Activated B cell treated with CpG ODN at 0.5 μM for 24 hours (primary cell): ENCODE results near the gene ANXA2. TPM values are rescaled to one million over a fixed set of nuclear protein-coding genes. Genes with fewer than 3 reads are reported as not detected.
A peak's percentile ranks its signal among the peaks of the same experiment; 100 is the strongest.

Experiments
- ATAC-seq: fragments of 200-7000 bp; cut with Tn5 transposase; one replicate; pipeline ENCODE4 v1.10.0; 2021; ENCODE audit warnings: low read depth, mild to moderate bottlenecking, moderate library complexity
- CTCF ChIA-PET: fragments of 350-600 bp; sonication (Branson Sonifier 250); formaldehyde crosslinking; loops from one replicate; lab custom pipeline; 2021; ENCODE audit warnings: antibody characterized with exemption; lab: Charles Lee
- POLR2A ChIA-PET: fragments of 350-600 bp; sonication (Branson Sonifier 250); formaldehyde crosslinking; loops from one replicate; lab custom pipeline; 2021; ENCODE audit warnings: antibody characterized with exemption; lab: Charles Lee
- DNase-seq: peaks from one replicate; pipeline ENCODE4 v3.0.0; 2022
- H3K27ac Mint-ChIP-seq: one replicate; pipeline ENCODE4 v1.8.0; 2020; ENCODE audit warnings: mixed read lengths
- H3K27me3 Mint-ChIP-seq: one replicate; pipeline ENCODE4 v1.8.0; 2021; ENCODE audit warnings: mixed read lengths
- H3K36me3 Mint-ChIP-seq: one replicate; pipeline ENCODE4 v1.8.0; 2021; ENCODE audit warnings: low read depth, mixed read lengths
- H3K4me1 Mint-ChIP-seq: one replicate; pipeline ENCODE4 v1.8.0; 2021; ENCODE audit warnings: mixed read lengths
- H3K4me3 Mint-ChIP-seq: one replicate; pipeline ENCODE4 v1.8.0; 2020; ENCODE audit warnings: mild to moderate bottlenecking, mixed read lengths
- H3K9me3 Mint-ChIP-seq: one replicate; pipeline ENCODE4 v1.8.0; 2020; ENCODE audit warnings: mixed read lengths
- intact Hi-C: fragments of 100-400 bp; cut with micrococcal nuclease; formaldehyde crosslinking; loops from one replicate; pipeline ENCODE4 v1.15.1; 2024
- total RNA-seq: library from RNA; stranded (reverse); gene quantifications from 2 replicates; pipeline ENCODE4 v1.2.3, GENCODE V29; 2022
- TF ChIP-seq, protein P1 (sequence below): fragments of 200-600 bp; IDR thresholded peaks from one replicate; pipeline ENCODE4 v1.8.0; 2022; ENCODE audit warnings: antibody characterized with exemption, mild to moderate bottlenecking

The ANXA2 gene
- total RNA-seq, 1 donor from 2014 or later: 218 TPM

DNA sequence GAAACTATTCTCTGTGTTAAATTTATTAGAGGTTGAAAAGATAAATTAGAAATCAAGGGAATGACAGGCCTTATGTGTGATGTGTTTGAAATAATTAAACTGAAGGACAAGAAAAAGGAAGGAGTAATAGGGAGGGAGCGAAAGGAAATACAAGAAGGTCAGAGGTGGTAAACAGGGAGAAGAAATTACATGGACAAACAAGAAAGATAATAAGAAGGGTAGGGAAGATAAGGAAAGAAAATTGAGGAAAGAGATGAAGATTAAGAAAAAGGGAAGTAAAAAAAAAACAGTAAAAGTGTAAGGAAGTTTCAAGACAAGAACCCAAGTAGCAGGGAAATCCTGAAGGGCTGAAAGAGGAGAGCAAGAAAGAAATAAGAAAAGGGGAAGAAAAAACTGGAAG, 26.2 kb upstream of the ANXA2 start:
- no peak for ATAC-seq
- POLR2A ChIA-PET: no interaction called here
- Mint-ChIP-seq H3K9me3 (no peaks in the 10 kb centered on the region), H3K27me3 (no peaks in the 10 kb centered on the region), H3K4me1 (no peaks in the 10 kb centered on the region), H3K36me3 (peaks cover 53% of the 10 kb centered on the region), H3K27ac (peak overlapping the region; percentile 14), H3K4me3 (no peak overlapping the region)
- CTCF ChIA-PET: interaction anchor here (0.7 kb wide), 1 partner anchor 18 kb away, joined by 4 read pairs; no protein-coding TSS in a partner anchor
- intact Hi-C loops: no loop called here
- TF ChIP-seq, protein P1, sequence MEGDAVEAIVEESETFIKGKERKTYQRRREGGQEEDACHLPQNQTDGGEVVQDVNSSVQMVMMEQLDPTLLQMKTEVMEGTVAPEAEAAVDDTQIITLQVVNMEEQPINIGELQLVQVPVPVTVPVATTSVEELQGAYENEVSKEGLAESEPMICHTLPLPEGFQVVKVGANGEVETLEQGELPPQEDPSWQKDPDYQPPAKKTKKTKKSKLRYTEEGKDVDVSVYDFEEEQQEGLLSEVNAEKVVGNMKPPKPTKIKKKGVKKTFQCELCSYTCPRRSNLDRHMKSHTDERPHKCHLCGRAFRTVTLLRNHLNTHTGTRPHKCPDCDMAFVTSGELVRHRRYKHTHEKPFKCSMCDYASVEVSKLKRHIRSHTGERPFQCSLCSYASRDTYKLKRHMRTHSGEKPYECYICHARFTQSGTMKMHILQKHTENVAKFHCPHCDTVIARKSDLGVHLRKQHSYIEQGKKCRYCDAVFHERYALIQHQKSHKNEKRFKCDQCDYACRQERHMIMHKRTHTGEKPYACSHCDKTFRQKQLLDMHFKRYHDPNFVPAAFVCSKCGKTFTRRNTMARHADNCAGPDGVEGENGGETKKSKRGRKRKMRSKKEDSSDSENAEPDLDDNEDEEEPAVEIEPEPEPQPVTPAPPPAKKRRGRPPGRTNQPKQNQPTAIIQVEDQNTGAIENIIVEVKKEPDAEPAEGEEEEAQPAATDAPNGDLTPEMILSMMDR: no peak
- no peak for DNase-seq

- TF ChIP-seq, protein P1: no peak
- H3K27me3 Mint-ChIP-seq: no peaks in the 10 kb centered on the region
- intact Hi-C loops: no loop called here
- no peak overlapping the region for H3K4me3 Mint-ChIP-seq
- H3K27ac Mint-ChIP-seq: no peak overlapping the region
- H3K4me1 Mint-ChIP-seq: no peaks in the 10 kb centered on the region
- ChIA-PET POLR2A (no interaction called here), CTCF (interaction anchor here (0.7 kb wide), 1 partner anchor 18 kb away, joined by 4 read pairs; no protein-coding TSS in a partner anchor)
- peaks cover 50% of the 10 kb centered on the region for H3K36me3 Mint-ChIP-seq
- H3K9me3 Mint-ChIP-seq: no peaks in the 10 kb centered on the region
- DNase-seq (no peak), ATAC-seq (no peak)
Observed at GRCh38 chr15:60423537-60423936, 25.8 kb upstream of the ANXA2 start.

DNA sequence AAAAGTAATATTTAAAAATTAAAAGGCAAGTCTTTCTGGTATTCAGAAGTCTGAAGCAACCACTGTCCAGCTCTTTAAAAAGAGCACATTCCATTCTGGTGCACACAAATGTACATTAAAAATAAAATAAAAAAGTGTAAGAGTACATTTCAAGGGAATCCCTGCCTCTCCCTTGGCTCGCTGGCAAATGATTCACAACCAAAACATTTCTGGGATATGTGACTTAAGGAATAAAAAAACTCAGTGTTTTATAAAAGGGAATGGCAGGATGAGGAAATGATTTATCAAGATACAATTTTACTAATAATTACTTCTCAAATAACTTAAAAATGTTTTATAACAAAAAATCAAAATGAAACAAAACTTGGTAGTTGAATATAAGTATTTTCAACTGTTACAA, 23.8 kb upstream of the ANXA2 start:
- intact Hi-C loops: no loop called here
- Mint-ChIP-seq H3K36me3 (peaks cover 36% of the 10 kb centered on the region), H3K27ac (no peak overlapping the region), H3K27me3 (no peaks in the 10 kb centered on the region), H3K4me3 (no peak overlapping the region), H3K4me1 (no peaks in the 10 kb centered on the region), H3K9me3 (no peaks in the 10 kb centered on the region)
- no peak for ATAC-seq
- TF ChIP-seq, protein P1: no peak
- ChIA-PET POLR2A (no interaction called here), CTCF (interaction anchor here (0.7 kb wide), 2 partner anchors 93 to 995 kb away, joined by 3 to 4 read pairs; no protein-coding TSS in a partner anchor)
- no peak for DNase-seq

DNA sequence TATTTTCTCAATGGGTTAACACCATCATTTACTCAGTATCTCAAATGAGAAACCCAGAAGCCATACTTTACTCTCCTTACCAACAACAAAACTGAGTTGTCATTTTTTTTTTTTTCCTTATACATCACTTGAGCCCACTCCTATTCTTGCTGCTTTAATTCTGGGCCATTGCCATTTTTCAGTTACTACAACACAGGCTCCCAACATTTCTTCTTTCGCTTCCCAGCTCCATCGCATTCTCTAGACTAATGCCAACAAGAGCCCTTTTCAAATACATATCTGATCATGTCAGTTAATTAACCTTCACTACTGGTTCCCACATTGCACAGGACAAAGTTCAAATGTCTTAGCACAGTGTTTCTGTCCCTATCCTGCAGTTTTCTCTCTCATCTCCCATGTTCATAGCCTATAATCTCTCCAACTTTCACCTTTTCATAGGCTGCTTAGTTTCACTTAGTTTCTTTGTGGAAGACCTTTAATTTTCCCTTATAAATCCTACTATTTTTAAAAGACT, 22.5 kb upstream of the ANXA2 start:
- intact Hi-C loops: no loop called here
- ChIA-PET POLR2A (no interaction called here), CTCF (no interaction called here)
- Mint-ChIP-seq H3K4me1 (no peaks in the 10 kb centered on the region), H3K36me3 (peaks cover 30% of the 10 kb centered on the region), H3K9me3 (no peaks in the 10 kb centered on the region), H3K27ac (no peak overlapping the region), H3K27me3 (no peaks in the 10 kb centered on the region), H3K4me3 (no peak overlapping the region)
- ATAC-seq (no peak), DNase-seq (no peak)
- TF ChIP-seq, protein P1: no peak

GRCh38 chr15:60419753-60420152, 22.0 kb upstream of the ANXA2 start:
- TF ChIP-seq, protein P1: no peak
- ATAC-seq (no peak), DNase-seq (no peak)
- no peaks in the 10 kb centered on the region for H3K27me3 Mint-ChIP-seq
- no peaks in the 10 kb centered on the region for H3K4me1 Mint-ChIP-seq
- H3K9me3 Mint-ChIP-seq: no peaks in the 10 kb centered on the region
- intact Hi-C loops: no loop called here
- ChIA-PET CTCF (no interaction called here), POLR2A (no interaction called here)
- no peak overlapping the region for H3K27ac Mint-ChIP-seq
- H3K36me3 Mint-ChIP-seq: peaks cover 25% of the 10 kb centered on the region
- H3K4me3 Mint-ChIP-seq: no peak overlapping the region
